GM18867 (cell line): ENCODE results near the gene ANKRD55.
"Not testable (repeated sequence)": the region's sequence is repeated elsewhere in the genome, so short reads cannot be mapped to it uniquely, and the experiment has no call there.

Experiments used
- ATAC-seq: cut with Tn5 transposase; IDR thresholded peaks from one replicate; pipeline ENCODE4 v1.9.1; 2021; ENCODE audit warnings: mild to moderate bottlenecking, moderate library complexity; ENCODE audit not compliant: unreplicated experiment

ANKRD55 gene

GRCh38 chr5:56147106-56147505 lies 86.0 kb downstream of the ANKRD55 start:
- ATAC-seq: no peak

GRCh38 chr5:56146674-56147073 lies 86.5 kb downstream of the ANKRD55 start:
- no peak for ATAC-seq

- ATAC-seq: no peak
Observed at GRCh38 chr5:56145511-56145910, 87.6 kb downstream of the ANKRD55 start.

GRCh38 chr5:56145106-56145505 lies 88.0 kb downstream of the ANKRD55 start:
- ATAC-seq: no peak

- ATAC-seq: no peak
Observed at GRCh38 chr5:56144211-56144610, 88.9 kb downstream of the ANKRD55 start.

GRCh38 chr5:56143373-56143714 lies 89.8 kb downstream of the ANKRD55 start:
- peak; percentile 6 for ATAC-seq

GRCh38 chr5:56142614-56143372 lies 90.3 kb downstream of the ANKRD55 start:
- peak; percentile 83 for ATAC-seq

- ATAC-seq: no peak
Observed at GRCh38 chr5:56142233-56142613, 90.9 kb downstream of the ANKRD55 start.

- no peak for ATAC-seq
Observed at GRCh38 chr5:56140073-56140472, 93.1 kb downstream of the ANKRD55 start.

- ATAC-seq: no peak
Observed at GRCh38 chr5:56130664-56131063, 102.5 kb downstream of the ANKRD55 start.

GRCh38 chr5:56129288-56129687 lies 103.8 kb downstream of the ANKRD55 start:
- no peak for ATAC-seq

GRCh38 chr5:56128113-56128512 lies 105.0 kb downstream of the ANKRD55 start:
- ATAC-seq: no peak

- ATAC-seq: no peak
Observed at GRCh38 chr5:56126487-56127179, 106.5 kb downstream of the ANKRD55 start.

- no peak for ATAC-seq
Observed at GRCh38 chr5:56123531-56124243, 109.4 kb downstream of the ANKRD55 start.

- not testable (repeated sequence) for ATAC-seq
Observed at GRCh38 chr5:56122360-56122985, 110.7 kb downstream of the ANKRD55 start.

- ATAC-seq: no peak
Observed at GRCh38 chr5:56119050-56119449, 114.1 kb downstream of the ANKRD55 start.

GRCh38 chr5:56116599-56117141 lies 116.5 kb downstream of the ANKRD55 start:
- ATAC-seq: no peak

- no peak for ATAC-seq
Observed at GRCh38 chr5:56115589-56115988, 117.5 kb downstream of the ANKRD55 start.

GRCh38 chr5:56112526-56113121 lies 120.5 kb downstream of the ANKRD55 start:
- no peak for ATAC-seq

- ATAC-seq: no peak
Observed at GRCh38 chr5:56111404-56111781, 121.7 kb downstream of the ANKRD55 start.
